GM11168 (cell line): ENCODE measurements around the gene ATG7.

ENCODE experiments used
- in situ Hi-C: fragments of 300-500 bp; cut with MboI; formaldehyde crosslinking; loops from one replicate; pipeline ENCODE4 v1.12.0; 2022; ENCODE audit warnings: low sequenced_read_pairs; ENCODE audit not compliant: unreplicated experiment

ATG7 gene, protein sequence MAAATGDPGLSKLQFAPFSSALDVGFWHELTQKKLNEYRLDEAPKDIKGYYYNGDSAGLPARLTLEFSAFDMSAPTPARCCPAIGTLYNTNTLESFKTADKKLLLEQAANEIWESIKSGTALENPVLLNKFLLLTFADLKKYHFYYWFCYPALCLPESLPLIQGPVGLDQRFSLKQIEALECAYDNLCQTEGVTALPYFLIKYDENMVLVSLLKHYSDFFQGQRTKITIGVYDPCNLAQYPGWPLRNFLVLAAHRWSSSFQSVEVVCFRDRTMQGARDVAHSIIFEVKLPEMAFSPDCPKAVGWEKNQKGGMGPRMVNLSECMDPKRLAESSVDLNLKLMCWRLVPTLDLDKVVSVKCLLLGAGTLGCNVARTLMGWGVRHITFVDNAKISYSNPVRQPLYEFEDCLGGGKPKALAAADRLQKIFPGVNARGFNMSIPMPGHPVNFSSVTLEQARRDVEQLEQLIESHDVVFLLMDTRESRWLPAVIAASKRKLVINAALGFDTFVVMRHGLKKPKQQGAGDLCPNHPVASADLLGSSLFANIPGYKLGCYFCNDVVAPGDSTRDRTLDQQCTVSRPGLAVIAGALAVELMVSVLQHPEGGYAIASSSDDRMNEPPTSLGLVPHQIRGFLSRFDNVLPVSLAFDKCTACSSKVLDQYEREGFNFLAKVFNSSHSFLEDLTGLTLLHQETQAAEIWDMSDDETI

GRCh38 chr3:11271986-11272904 lies at the start of gene ATG7:
ATG7 (plus strand) TSS chr3:11272397; CDS start chr3:11298696, 26,299 bp downstream.
- in situ Hi-C loops = no loop called here

DNA sequence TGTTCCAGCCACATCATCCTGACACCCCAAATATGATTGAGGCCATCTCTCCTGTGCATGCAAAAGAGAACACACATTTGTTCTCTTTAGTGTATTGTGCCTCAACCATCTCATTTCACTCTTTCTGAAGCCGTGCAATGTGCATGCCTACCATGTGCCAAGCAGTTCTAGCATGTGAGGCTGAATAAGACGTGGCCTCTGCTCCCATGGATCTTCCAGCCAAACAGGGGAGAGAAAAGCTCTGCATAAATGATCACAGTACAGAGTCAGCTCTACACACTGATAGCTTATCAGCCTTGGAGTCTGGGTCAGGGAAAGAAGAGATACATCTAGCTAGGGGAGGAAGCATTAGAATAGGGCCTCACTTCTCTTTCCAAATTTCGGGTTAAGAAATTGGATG lies 48.2 kb upstream of the ATG7 start:
- in situ Hi-C loops = no loop called here

- in situ Hi-C loops = loop anchor here (25.0 kb wide), 1 partner anchor 437 kb away; no protein-coding TSS in a partner anchor
Measured at GRCh38 chr3:11224870-11225229, 47.3 kb upstream of the ATG7 start.

DNA sequence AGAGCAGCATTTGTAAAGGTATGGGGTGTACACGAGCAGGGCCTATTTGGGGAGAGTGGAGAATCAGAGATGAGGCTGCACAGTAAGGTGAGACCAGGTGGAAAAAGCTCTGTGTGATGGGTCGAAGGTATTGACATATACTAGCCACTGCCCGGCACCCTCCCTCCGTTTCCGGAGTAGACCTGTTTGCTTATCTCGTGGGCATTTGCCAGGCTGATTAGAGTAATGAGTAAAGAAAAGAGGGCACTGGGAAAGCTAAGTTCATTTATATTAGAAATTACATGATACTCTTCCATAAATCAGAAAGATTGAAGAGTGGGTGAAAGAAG lies 46.2 kb upstream of the ATG7 start:
- in situ Hi-C loops = loop anchor here (25.0 kb wide), 1 partner anchor 436 kb away; no protein-coding TSS in a partner anchor

- in situ Hi-C loops = loop anchor here (25.0 kb wide), 1 partner anchor 434 kb away; no protein-coding TSS in a partner anchor
Measured at GRCh38 chr3:11228041-11228440, 44.2 kb upstream of the ATG7 start.

DNA sequence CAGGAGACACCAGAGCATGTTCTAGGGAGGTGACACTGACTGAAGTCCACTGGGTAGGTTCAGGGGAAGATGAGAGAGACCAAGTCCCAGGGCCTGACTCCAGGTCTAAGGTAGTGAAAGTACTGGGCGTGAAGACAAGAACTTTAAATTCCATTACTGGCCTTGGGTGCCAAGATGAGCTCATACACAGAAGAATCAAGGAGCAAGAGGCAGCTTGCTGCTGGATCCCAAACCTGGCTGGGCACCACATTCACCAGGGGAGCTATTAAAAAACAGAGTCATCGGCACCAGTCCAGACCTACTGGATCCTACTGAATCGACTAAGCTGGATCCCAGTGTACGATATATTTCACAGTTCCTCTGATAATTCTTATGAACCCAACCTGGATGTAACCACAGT lies 42.1 kb upstream of the ATG7 start:
- in situ Hi-C loops = loop anchor here (25.0 kb wide), 1 partner anchor 432 kb away; no protein-coding TSS in a partner anchor

GRCh38 chr3:11230832-11231231 lies 41.4 kb upstream of the ATG7 start:
- in situ Hi-C loops = loop anchor here (25.0 kb wide), 1 partner anchor 431 kb away; no protein-coding TSS in a partner anchor

DNA sequence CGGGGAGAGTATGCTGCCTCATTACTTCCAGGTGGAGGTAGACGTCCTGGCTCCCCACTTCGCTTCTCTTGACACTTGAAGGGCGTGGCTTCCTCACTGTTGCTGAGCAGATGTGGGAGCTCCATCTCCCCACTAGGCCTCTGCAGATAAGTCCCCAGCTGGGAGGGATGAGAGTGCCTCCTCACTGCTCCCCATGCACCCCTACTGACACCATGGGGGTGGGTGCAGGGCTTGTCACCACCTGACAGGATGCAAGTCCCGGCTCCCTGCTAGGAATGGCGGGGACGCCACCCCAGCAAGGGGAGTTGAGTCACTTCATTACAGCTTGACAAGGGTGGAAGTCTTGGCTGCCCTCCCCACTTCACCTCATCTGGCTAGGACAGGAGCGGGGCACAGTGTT lies 36.8 kb upstream of the ATG7 start:
- in situ Hi-C loops = loop anchor here (25.0 kb wide), 1 partner anchor 427 kb away; no protein-coding TSS in a partner anchor

DNA sequence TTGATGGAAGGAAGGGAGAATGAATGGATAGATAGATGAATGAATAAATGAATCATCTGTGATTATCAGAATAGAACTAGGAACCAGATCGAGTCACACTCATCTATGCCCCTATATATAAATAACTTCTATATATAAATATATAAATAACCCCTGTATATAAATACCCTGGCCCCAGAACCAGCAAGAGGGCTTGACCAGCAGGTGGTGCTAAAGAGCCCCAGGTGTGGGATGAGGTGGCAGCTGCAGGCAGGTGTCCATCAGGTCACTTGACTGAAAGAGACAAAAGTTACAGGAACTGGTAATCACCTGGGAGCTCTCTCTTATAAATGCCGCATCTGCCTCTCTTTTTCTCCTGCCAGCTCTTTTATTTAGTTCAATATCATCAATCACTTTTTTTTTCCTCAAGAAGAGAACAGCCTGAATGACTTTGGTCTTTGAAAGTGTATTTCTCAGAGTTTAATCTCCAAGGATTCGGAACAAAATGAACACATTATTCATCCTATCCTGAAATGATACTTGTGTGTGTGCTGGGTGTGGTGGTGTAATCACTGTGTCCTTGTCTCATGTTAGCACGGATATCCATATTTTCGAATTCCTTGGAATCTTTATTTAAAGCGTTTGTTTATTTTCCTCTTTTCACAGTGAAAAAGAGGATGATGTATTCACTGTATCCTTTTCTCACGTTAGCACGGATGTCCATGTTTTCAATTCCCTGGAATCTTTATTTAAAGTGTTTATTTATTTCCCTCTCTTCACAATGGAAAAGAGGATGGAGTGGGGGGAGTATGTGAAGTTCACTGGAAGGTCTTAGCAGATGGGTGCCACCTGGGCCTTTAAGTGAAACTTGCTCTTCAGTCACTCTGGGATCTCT lies 35.4 kb upstream of the ATG7 start:
- in situ Hi-C loops = loop anchor here (25.0 kb wide), 1 partner anchor 425 kb away; no protein-coding TSS in a partner anchor

DNA sequence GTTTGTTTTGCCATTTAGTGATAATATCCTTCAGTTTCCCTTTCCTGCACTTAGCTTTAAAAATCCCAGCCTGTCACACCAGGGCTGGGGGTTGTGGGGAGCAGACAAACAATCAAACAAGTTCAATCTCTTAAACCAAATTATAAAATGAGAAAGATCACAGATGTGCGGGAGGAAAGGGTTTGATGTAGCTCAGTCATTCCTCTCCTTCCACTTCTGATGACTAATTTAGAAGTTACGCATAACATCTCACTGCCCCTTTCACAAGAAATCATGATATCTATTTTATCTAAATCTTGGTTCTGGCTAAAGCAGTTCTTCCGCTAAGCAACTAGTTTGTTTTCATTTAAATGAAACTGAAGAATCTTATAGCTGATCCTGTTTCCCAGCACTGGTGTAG lies 34.1 kb upstream of the ATG7 start:
- in situ Hi-C loops = loop anchor here (25.0 kb wide), 1 partner anchor 424 kb away; no protein-coding TSS in a partner anchor

- in situ Hi-C loops = loop anchor here (25.0 kb wide), 1 partner anchor 423 kb away; no protein-coding TSS in a partner anchor
Measured at GRCh38 chr3:11238880-11239279, 33.3 kb upstream of the ATG7 start.

DNA sequence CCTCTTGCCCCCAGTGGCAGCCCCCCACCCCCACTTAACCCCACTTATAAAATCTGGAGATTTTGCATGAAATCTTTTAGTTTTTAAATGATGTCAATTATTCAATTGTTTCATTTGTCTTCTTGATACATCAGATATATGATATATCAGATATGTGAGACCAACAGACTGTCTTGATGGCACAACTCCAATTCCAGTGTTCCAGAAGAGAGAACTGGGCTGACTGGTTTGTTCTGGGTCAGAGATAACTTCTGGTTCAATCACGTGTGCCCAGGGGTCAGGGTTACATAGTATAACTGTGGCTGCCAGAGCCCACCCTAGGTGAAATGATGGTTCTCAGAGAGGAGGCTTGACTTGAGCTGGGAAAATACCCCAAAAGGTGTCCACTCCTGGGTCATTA lies 32.4 kb upstream of the ATG7 start:
- in situ Hi-C loops = loop anchor here (25.0 kb wide), 1 partner anchor 423 kb away; no protein-coding TSS in a partner anchor

DNA sequence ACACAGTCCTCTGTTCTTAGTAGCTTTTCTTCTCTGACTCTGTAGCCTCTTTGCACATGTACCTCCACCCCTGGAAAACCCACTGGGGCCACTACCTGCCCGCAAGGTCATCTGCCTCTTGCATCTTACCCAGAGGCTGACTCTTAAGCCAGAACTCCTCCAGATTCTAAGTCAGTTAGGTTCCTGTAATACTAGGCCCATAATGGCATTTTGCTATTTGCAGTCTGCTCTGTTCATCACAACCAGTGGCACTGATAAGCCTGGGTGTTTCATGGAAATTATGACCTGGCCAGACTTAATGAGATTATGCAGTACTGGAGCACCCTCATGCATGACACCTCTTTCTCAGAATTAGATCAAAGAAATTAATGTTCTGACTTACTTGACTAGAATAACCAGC lies 31.7 kb upstream of the ATG7 start:
- in situ Hi-C loops = loop anchor here (25.0 kb wide), 1 partner anchor 422 kb away; no protein-coding TSS in a partner anchor

DNA sequence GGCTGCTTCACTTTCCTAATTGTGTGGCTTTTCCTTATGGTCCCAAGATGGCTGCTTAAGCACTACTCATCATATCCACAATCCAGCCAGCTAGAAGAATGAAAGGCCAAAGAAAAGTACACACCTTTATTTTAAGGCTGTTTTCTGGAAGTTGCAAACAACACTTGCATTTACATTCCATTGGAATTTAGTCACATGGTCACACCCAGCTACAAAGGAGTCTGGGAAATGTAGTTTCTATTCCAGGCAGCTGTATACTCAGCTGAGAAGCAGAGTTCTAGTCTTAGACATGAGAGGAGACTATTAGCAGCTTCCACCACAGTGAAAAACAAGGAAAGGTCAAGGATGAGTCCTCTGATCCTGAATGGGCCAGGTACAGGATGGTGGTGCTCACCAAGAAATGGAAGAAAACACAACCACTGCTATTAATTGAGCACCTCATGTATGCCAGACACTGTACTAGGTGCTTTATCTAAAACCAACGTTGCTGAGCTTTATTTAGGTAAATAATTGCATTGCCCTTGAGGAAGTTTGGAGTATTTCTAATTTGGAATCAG lies 28.0 kb upstream of the ATG7 start:
- in situ Hi-C loops = loop anchor here (25.0 kb wide), 1 partner anchor 418 kb away; no protein-coding TSS in a partner anchor

DNA sequence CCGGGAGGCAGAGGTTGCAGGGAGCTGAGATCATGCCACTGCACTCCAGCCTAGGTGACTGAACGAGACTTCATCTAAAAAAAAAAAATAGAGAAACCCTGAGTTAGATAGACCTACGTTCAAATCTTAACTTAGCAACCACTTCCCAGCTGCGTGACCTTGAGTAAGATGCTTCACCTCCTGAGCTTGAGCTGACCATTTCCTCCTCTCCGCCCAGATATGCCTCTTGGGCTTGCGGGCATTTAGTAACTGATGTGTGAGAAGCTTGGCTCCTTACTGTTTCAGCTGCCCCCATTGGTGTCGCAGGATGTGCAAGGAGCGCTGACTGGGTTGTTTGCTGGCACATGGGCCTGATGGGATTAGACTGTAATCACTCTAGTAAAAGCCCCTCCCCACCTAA lies 26.9 kb upstream of the ATG7 start:
- in situ Hi-C loops = loop anchor here (25.0 kb wide), 1 partner anchor 417 kb away; no protein-coding TSS in a partner anchor

GRCh38 chr3:11245827-11246662 lies 26.2 kb upstream of the ATG7 start:
- in situ Hi-C loops = loop anchor here (25.0 kb wide), 1 partner anchor 416 kb away; no protein-coding TSS in a partner anchor

- in situ Hi-C loops = loop anchor here (25.0 kb wide), 1 partner anchor 416 kb away; no protein-coding TSS in a partner anchor
Measured at GRCh38 chr3:11246663-11246970, 25.6 kb upstream of the ATG7 start.

- in situ Hi-C loops = loop anchor here (25.0 kb wide), 1 partner anchor 415 kb away; no protein-coding TSS in a partner anchor
Measured at GRCh38 chr3:11247362-11247761, 24.8 kb upstream of the ATG7 start.
